C4-2B (cell line): ENCODE data around the gene SCFD1.

ENCODE experiments used
- ZFX ChIP-seq: fragments of 450-650 bp; IDR thresholded peaks from 2 replicates; pipeline ENCODE4 v1.6.1; 2017
- TF ChIP-seq, protein P1 (sequence below): fragments of 450-650 bp; conservative IDR thresholded peaks from 2 replicates; pipeline ENCODE4 v1.5.1; 2017; ENCODE audit warnings: mild to moderate bottlenecking

- TF ChIP-seq, protein P1, sequence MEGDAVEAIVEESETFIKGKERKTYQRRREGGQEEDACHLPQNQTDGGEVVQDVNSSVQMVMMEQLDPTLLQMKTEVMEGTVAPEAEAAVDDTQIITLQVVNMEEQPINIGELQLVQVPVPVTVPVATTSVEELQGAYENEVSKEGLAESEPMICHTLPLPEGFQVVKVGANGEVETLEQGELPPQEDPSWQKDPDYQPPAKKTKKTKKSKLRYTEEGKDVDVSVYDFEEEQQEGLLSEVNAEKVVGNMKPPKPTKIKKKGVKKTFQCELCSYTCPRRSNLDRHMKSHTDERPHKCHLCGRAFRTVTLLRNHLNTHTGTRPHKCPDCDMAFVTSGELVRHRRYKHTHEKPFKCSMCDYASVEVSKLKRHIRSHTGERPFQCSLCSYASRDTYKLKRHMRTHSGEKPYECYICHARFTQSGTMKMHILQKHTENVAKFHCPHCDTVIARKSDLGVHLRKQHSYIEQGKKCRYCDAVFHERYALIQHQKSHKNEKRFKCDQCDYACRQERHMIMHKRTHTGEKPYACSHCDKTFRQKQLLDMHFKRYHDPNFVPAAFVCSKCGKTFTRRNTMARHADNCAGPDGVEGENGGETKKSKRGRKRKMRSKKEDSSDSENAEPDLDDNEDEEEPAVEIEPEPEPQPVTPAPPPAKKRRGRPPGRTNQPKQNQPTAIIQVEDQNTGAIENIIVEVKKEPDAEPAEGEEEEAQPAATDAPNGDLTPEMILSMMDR = no peak
- no peak for TF ChIP-seq ZFX
These were observed 131.3 kb downstream of the SCFD1 start for GRCh38 chr14:30753452-30753851.
